HT1080 (cell line): ENCODE measurements around the gene PRLR. TPM values are rescaled to one million over a fixed set of nuclear protein-coding genes. Genes with fewer than 3 reads are reported as not detected.

ENCODE experiments used
- DNase-seq: peaks from one replicate; pipeline ENCODE4 v3.0.0-alpha.2; 2015; ENCODE audit warnings: low read depth
- total RNA-seq: library from RNA; depleted of rRNA; stranded (reverse); fragments of >200 nt; shearing (Covaris generic); gene quantifications from 2 replicates; pipeline ENCODE4 v1.2.3, GENCODE V29; 2014

PRLR gene
- total RNA-seq, 1 experiment from 2014 or later = 0.34 TPM

DNA sequence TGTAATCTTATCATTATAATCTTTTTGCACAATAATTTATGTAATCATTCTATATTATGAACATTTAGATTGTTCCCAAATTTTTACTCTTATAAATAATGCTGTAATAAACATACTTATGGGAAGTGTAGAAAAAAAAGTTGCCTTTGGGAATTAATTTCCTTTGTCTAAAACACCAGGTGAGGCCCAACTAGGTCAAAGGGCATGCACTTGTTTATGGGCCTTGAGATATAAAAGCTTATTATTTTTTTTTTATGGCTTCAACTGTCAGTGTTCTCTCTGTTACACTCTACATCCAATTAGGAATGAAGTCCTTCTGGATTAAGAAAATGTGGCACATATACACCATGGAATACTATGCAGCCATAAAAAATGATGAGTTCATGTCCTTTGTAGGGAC, 6.5 kb upstream of the PRLR start:
- no peak for DNase-seq

DNA sequence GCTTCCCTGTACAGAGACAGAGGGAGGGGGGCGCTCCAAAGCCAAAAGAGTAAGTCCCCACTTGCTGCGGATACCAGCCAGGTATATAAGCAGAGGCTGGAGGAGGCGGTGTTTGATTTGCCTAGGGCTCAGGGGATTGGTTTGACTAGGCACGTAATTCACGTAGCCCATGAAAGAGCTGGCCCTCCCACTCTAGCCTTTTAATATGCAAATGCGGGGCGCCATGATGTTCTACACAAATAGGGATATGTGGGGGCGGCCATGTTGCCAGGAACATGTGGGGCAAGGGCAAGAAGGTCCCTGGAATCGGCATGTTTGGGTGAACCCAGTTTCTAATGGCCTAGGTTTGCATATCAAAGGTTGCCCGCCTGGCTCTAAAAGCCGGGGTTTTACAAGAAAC, 3.3 kb upstream of the PRLR start:
- DNase-seq = no peak

DNA sequence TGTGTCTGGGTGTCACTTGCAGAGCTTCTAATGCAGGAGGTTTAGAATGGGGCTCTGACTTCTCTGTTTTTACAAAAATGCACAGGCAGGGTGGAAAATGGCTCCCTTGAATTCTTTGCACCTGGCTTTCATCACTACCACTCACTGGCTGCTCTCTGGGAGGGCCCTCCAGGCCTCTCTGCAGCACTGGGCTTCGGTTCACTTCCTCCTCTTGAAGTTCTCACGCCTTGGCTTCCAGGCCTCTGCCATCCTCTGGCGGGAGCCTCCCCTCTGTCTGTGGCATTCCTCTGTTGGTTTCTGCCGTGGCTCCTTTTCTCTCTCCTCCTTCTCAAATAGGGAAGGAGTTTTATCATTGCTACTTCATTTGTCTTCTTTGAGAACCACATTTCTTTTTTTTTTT, 2.8 kb upstream of the PRLR start:
- no peak for DNase-seq

DNA sequence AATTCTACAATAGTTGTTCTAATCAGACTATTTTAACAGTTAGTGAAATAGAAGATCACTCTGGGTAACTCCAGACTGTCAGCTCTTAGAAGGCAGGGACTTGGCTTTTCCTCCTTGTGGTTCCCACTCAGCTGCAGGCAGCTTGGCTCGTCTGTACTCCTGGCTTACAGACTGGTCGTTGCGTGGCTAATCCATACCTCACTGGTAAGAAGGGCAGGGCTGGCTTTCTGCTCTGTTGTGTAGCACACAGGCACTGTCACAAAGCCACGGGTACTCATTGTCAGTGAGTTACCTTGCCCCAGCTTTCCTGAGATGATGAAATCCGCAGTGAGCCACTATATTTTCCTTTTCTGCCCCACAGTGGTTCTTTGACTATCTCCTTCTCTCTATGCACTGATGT, 1.8 kb upstream of the PRLR start:
- no peak for DNase-seq

DNA sequence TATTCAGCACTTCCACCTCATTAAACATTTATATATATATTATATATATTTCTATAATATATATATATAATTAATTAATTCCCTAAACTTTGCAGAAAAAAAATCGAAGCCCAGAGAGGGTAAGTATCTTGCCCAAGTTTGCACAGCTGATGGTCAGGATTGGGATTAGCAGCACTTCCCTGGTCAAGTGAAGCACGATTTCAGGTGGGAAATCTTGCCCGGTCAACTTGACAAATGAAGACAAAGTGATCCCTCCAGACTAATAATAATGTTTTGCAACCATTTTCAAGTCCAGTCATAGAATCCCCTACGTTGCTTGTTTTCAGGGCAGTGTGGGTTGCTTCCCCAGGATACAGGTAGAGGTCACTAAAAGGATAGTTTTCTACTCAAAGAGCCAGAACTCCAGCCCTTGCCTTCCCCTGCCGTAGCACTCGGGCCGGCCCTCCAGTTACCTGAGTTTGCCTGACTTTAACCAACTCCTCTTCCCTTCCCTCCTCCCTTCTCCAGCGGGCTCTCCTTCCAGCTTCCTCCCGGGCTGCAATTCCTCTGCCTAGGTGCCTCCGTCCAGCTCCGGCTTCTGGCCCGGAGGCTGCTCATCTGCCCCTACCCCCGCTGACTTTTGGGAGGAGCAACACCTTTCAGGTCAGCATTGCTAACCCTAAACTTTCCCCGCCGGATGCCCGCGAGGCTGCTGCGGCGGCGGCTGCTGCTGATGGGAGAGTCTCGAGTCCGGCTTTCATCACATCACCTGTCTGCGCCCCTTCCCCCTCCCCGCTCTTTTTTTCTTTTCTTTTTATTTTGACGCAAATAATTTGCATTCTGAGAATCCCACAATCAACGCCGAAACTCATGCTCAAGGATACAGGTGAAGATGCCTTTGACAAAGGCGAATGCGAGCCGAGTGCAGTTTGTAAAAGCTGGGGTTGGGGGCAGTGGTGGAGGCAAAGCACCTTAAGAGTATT, 930 bp downstream of the PRLR start:
- peak; percentile 14 for DNase-seq

DNA sequence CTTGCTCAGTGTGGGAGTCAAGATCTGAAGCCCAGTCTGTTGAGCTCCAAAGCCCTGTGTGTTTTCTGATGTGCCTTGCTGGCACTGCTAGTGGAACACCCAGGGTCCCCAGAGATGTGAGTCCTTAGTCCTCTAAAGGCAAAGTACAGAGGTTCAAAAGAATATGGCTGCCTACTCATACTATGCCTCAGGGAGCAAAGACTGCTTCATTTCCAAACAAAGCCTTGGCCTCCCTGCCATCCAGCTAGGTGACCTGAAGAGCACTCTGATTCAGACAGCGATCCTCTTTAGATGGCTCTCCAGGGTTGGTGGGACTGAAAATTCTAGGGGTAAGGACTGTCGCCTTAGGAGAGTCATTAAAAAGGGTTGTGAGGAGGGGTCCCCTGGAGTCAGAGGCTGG, 2.0 kb downstream of the PRLR start:
- DNase-seq = no peak

DNA sequence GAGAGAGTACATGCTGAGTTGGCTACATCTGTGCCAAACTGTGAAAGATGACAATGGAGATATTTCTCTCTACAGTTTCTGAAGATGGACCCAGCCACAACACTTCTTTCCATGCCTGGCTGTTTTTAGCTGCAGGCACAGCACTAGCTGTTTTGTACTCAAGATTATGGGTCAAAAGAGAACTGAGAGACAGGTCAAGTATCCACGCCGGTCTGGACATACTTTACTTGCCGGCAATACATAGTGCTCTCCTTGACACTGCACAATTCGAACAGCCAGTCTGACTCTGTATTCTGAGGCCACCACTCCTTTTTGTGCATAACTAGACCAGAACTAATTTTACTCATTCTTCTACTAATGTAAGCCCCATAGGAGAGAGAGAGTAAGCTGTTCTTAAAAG, 2.6 kb downstream of the PRLR start:
- no peak for DNase-seq

DNA sequence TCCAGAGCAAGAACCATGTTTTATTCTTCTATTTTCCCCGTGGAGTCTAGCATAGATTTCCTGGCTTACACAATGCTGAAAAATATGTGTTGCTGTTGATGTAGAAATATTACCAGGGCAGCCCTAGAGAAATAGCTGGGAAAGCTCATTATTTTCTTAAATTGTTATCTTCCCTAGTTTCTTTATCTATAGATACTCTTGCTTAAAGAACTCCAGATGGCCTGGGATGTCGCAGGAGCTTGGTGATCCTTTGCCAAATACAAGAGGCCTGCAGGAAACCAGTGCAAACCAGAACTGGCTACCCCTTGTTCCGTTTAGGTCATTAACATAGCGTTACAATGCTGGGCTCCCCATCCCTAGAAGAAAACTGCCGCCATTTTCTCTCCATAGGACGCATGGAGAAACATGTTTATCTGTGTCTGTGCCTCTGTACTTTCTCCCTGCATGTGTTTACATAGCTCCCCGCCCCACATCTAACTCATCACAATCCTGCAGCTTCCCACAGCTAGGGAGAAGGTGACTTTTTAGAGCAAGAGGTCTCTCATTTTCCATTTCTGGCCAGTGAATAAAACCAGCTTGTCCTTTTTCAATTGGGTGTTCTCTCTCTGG, 6.4 kb downstream of the PRLR start:
- no peak for DNase-seq

DNA sequence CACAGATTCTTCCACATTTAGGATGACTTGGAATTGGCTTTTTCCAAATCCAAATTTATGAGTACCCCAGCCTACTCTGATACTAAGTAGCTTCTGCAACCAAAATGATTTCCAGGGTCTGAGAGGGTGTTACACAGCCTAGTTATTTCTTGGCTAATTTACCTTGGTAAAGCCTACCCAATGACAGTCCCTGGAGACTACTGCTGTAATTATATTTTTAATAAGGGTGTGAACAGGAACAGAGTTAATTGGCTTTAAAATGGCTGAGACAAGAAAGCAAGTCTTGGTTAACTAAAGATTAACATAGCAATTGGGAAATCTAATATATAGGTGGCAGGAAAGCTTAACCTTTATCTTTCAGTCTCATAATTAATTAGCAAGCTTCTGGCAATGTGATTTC, 9.3 kb downstream of the PRLR start:
- DNase-seq = no peak

DNA sequence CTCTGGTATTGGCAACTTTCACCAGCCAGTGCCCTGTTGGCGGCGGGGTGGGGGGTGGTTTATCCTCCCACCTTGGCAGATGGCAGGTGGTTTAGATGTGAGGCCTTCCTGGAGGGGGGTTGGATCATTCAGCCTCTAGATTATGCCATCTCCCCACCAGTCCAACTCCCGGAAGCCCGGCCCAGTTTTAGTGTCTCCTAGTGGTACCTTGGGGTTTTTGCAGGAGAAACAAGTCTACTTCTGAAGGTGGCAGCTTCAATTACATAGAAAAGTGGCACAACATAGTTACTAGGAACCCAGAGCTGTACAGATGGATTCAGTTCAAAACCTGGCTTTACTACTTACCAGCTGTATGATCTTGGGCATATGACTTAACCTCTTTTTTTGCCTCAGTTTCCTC, 11.3 kb downstream of the PRLR start:
- DNase-seq = no peak

DNA sequence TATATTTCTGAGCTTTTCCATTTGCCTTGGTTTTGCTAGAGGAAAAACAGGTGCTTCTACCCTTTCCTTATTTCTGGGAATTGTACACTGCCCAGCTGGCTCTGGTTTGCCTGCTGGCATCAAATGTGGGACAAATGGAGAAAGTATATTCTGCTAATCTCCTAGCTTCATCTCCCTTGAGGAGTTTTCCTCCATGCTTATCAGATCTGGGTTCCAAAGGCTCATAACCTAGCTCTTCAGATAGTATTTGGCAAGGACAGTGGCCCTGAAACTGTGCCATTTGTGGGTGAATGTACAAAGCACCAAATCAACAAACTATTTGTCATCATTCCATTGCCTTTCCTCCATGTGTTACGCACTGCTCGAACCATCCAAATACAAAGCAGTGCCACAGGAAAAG, 16.2 kb downstream of the PRLR start:
- DNase-seq = no peak

DNA sequence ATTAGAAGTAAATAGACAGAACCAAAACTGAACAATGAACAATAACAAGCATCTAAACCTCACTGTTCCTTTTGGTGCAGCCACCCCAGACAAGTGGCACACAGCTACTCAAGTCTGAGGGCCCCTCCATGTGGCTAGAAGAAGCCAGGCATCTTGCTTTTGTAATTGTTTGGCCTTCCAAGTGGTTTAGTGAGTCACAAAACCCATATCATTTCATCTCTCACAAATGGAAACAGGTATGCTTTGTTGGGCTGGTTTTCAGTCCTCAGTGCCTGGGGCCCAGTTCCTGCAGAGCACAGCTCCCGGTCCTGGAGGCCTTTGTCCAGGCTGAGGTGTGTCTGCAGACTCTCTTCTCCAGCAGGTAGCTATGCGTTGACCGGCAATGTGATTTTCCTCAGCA, 16.7 kb downstream of the PRLR start:
- DNase-seq = no peak

DNA sequence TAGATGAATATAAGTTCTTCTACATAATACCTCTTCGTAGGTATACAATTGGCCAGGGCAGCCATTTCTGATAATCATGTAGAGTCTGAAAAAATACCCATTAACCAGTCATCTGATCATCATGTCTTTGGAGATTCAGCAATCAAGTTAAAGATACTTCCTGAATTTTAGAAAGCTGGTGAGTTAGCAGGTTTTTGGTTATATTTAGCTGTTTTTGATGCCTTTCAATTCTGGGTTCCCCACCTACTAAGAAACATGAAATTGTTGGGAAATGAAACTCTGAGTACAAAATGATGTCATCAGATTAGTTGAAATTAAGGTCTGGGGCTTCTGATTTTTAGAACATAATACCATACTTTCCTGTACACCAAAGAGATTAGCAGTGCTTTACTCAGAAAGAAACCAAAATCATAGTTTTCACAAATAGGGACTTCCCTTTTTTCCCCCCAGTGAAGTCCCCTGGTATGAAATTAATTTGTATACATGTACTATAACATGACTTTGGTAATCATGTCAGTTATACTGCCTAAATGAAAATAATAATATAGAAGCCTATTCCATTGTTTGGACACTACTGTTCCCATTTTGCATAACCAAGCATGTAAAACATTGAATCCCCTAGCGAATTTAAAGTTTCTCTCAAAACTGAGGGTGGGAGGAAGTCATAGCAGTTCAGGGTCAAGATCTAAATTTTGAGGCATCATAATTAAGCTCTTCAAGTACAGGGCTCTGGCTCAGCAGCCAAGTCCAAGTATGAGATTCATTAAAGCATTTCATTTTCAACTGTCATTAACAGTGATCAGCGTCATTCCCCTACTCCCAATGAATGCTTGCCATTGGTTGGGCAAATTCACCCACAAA, 17.9 kb downstream of the PRLR start:
- DNase-seq = no peak

DNA sequence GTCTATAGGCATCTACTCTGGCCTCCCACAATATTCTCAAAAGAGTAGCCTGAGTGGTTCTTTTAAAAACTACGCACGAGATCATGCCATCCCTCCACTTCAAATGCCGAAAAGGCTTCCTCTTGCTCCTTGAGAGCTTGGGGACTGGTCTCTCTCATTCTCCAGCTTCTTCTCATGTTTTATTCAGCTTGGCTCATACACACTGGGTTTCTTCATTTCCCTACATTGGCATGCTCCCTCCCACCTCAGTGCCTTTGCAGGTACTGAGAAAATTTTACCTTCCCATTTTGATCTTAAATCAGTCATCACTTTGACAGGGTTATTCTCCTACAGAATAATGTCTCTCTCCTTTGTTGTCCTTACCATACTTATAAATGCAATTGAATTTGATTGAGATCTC, 20.4 kb downstream of the PRLR start:
- DNase-seq = no peak

DNA sequence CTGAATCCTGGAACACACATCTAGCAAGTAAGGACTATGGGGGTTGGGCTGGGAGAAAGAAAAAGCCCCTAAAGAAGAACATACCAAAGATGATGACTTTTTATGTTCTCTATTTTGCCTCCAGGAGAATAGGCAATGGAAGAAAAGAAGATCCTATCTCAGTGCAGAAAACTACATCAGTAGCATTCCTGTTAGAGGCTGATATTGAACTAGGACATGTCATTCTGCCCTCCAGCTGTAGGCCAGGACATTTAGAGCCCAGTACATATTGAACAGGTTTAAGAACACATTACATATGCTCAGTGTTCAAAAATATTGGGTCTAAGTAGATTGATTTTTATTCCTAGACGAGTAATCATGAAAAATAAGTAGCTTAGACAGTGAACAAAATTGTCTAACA, 24.7 kb downstream of the PRLR start:
- no peak for DNase-seq

DNA sequence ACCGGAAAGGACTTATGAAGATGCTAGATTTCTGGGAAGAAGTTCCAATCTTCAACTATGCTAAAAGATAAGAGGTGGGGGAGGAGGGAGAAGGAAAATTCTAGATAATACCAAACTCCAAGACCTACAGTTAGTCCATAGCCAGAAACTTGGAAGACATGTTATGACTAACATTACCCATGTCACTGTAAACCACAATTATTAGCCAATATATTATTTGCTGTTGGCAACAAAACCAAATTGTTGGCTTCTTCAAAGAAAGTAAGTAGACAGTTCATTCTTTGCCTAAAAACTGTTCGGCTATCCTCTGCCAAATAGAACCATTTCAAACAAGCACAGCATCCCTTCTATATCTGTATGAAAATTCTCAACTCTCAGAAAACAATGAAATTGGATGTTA, 25.1 kb downstream of the PRLR start:
- DNase-seq = no peak

DNA sequence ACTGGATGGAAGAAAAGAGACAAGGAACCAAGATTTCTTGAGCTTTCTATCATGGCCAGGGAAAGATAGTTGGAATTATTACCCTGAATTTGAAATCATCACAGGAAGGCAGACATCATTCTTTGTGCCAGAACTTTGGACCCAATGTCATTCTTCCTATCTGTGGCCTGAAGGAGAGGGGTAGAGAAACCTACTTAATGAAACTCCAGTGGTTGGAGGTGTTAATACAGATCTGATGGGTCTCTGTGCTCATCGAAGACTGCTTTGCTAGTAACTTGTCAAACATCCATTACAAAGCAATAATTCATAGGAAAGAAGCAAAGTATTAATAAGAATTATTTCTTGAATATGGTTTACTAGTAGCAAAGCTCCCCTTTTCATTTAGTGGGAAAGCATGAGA, 26.9 kb downstream of the PRLR start:
- no peak for DNase-seq

DNA sequence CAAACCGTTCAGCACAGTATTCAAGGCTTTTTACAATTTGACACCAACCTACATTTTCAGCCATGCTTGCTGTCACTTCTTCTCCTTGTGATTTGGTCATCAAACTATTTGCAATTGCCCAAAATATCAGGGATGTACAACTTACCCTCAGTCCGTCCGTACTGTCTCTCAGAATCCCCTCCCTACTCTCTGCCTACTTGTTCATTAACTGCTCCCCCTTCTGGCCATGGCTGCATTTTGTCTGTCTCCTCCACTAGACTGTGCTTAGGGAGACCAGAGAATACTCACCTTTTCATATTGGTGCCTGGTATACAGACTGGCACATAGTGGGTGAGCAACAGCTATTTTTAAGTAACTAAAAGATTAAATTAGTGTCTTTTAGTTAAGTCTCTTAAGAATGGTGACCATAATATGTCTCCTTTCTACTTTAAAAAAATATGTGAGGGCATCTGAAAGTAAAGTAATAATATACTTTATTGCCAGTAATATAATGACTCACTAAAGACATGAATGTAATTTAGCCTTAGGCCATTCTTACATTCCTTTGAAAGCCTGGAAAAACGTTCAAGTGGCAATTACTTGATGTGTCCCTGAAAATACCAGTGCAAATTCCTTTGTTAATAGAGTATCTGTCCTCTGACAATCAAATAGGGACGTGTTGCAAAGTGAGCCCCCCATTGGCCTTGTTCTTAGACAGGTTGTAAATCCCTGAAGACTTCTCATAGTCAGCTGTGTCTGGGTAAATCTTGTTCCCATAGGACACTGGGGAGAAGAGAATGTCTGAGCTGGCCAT, 27.8 kb downstream of the PRLR start:
- DNase-seq = peak; percentile 42

DNA sequence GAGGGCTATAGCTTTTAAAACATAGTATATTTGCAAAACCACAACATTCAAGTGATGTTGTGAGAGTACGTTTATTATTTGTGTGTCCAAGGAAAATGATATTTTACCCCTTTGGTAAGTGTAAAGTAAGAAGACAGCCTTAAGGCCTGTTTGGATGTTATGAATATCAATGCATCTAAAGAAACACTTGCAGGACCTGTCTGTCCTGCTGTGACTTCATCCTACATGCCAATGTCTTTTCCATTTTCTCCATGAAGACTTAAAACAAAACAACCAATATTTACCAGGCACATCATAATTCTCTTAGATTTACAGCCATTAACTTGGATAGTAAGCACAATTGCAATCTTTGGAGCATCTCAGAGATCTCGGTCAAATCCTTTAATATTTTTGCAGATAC, 29.0 kb downstream of the PRLR start:
- DNase-seq = no peak

DNA sequence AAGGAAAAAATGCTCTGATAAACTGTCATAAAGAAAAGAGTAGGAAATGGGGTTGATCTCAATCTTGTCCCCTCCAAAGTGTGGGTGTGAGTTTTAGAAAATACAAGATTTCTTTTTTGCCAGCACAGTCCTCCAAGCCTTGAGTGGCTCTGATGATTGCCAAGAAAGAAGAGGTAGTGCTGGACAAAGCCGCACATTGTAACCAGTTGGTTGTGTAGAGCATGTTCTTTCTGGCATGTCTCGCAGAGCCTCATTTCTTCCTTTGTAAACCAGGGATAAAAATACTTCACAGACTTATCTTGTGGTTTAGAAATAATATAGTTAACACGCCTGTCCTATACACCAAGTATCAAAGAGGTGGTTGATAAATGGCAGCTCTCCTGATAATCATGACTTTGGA, 30.4 kb downstream of the PRLR start:
- DNase-seq = no peak

DNA sequence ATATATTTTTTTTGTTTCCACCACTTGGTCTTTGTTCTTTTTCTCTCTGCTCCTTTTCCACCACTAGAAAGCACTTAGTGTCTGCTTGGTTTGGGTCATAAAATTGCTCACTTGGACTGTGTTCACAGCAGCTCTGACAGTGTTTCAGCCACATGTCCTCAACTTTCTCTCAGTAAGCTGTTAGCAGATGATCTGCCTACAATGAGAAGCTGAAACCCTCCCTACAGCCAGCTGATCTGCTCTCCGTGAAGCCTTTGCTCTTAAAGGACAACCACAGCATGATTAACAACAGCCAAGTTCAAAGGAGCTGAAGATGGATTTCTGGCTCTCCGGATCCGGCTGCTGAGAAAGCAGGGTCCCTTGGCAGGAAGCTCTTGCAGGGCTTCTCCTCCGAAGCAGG, 31.6 kb downstream of the PRLR start:
- DNase-seq = no peak
